Measurements from ENCODE around the gene DMAC2L. TPM values are rescaled to one million over a fixed set of nuclear protein-coding genes. Genes with fewer than 3 reads are reported as not detected.

The DMAC2L gene
- total and polyA plus RNA-seq, 2 experiments from 2014 or later, result 7.8 to 12.3 TPM

DNA sequence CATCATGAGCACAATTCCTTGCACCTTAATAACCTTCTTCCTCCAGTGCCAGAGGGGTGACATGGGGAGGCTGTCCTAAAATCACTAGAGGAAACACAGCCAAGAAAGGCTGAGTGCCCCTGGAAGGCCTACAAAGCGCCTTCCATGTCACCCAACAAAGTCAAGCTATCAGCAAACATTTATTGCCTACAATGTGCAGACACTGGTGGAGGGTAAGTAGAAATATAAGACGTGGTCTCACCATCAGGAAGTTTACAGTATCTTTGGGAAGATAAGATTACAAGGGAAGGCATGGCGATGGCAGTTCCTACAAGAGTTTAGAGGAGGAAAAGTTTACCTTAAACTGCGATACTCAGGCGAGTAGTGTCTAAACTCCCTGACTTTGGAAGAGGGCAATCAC, 27.9 kb downstream of the DMAC2L start:
- Histone ChIP-seq H2AFZ (no peak overlapping the region), H3F3A (ENCODE audit: insufficient read depth) (peaks cover 30% of the 10 kb centered on the region; the same call in 1 of the 2 replicates), H3K4me3 (no peak overlapping the region), H3K27me3 (replicated peaks; ENCODE audit: insufficient read depth) (no peaks in the 10 kb centered on the region), H4K20me1 (ENCODE audit: insufficient read depth) (no peaks in the 10 kb centered on the region), H3K9me2 (ENCODE audit: insufficient read depth) (no peaks in the 10 kb centered on the region), H3K9me3 (ENCODE audit: low read depth) (no peaks in the 10 kb centered on the region), H3K79me2 (ENCODE audit: insufficient read depth) (no peaks in the 10 kb centered on the region), H3K36me3 (ENCODE audit: low read depth) (no peaks in the 10 kb centered on the region), H3K9ac (no peak overlapping the region), H3K4me2 (ENCODE audit: unreplicated experiment) (no peak overlapping the region), H3K27ac (no peak overlapping the region), H3K4me1 (ENCODE audit: insufficient read depth) (peaks cover 41% of the 10 kb centered on the region)
- in situ Hi-C loops (cut with MboI), result loop anchor here (25.0 kb wide), 1 partner anchor 422 kb away; no protein-coding TSS in a partner anchor
- DNase-seq, result no peak
- no peak for TF ChIP-seq EZH2phosphoT487 (IDR thresholded peaks at IDR 0.05; ENCODE audit: insufficient read depth, low read depth)
- TF ChIP-seq EZH2 (IDR thresholded peaks at IDR 0.05; ENCODE audit: insufficient read depth, poor library complexity, severe bottlenecking), result no peak
- WGBS, 2 experiments (ENCODE audit: low coverage in 1 of 2, low lambda C conversion rate in 2 of 2, missing lambda C conversion rate in 2 of 2), result 95 to 100% methylated on average over 5 of the region's 5 CpGs

GRCh38 chr14:50340963-50341362, 28.8 kb downstream of the DMAC2L start:
- no peak for DNase-seq
- in situ Hi-C loops (cut with MboI), result loop anchor here (25.0 kb wide), 1 partner anchor 421 kb away; no protein-coding TSS in a partner anchor
- Histone ChIP-seq H3K4me1 (ENCODE audit: insufficient read depth) (peaks cover 39% of the 10 kb centered on the region), H3K9me2 (ENCODE audit: insufficient read depth) (no peaks in the 10 kb centered on the region), H2AFZ (no peak overlapping the region), H3K79me2 (ENCODE audit: insufficient read depth) (no peaks in the 10 kb centered on the region), H3K27ac (no peak overlapping the region), H3K27me3 (replicated peaks; ENCODE audit: insufficient read depth) (no peaks in the 10 kb centered on the region), H3F3A (ENCODE audit: insufficient read depth) (peaks cover 27% of the 10 kb centered on the region; the same call in 1 of the 2 replicates), H3K9me3 (ENCODE audit: low read depth) (no peaks in the 10 kb centered on the region), H3K9ac (no peak overlapping the region), H3K4me3 (no peak overlapping the region), H3K36me3 (ENCODE audit: low read depth) (no peaks in the 10 kb centered on the region), H4K20me1 (ENCODE audit: insufficient read depth) (no peaks in the 10 kb centered on the region), H3K4me2 (ENCODE audit: unreplicated experiment) (no peak overlapping the region)
- TF ChIP-seq EZH2phosphoT487 (IDR thresholded peaks at IDR 0.05; ENCODE audit: insufficient read depth, low read depth) (no peak), EZH2 (IDR thresholded peaks at IDR 0.05; ENCODE audit: insufficient read depth, poor library complexity, severe bottlenecking) (no peak)
- 92% methylated on average over 9 of the region's 9 CpGs for WGBS, 2 experiments (ENCODE audit: low coverage in 1 of 2, low lambda C conversion rate in 2 of 2, missing lambda C conversion rate in 2 of 2)

DNA sequence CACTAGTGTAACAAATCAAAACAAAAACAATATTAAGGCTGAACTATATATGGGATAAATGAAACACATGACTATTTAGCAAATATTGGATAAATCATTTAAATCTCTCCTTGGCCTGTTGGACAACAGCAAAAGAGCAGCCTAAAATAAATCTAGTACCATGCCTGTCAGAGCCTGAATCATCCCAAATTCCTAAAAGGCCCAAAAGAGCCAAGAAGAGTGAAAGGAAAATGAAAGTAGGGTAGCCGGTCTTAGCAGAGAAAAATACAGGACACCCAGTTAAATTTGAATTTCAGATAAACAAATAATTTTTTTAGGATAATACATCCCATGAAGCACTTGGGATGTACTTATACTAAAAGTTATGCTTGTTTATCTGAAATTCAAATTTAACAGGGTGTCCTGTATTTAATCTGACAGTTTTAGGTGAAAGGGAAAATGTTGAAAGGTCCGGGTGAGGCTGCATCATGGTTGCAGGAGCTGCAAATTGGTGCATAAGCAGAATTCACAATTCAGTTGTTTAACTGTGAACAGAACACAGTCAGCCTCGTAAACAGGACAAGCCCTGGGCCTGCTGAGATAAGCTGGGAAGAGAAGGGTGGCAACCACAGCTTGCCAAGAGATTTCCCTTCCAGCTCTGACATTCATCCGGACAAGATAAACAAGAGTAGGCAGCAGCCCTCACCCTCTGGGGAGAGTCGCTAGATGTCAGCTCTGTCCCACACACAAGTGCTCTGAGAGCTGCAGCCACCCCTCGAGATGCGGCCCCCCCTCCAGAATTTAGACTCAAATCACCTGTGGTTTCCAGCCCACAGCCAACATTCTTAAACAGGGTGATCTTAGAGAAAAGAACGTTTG, 30.3 kb downstream of the DMAC2L start:
- Histone ChIP-seq H3K4me2 (ENCODE audit: unreplicated experiment) (peak overlapping the region; percentile 83), H3K9ac (peak overlapping the region; percentile 56), H3K9me2 (ENCODE audit: insufficient read depth) (no peaks in the 10 kb centered on the region), H3K27me3 (replicated peaks; ENCODE audit: insufficient read depth) (no peaks in the 10 kb centered on the region), H2AFZ (peak overlapping the region; percentile 35), H4K20me1 (ENCODE audit: insufficient read depth) (no peaks in the 10 kb centered on the region), H3K36me3 (ENCODE audit: low read depth) (no peaks in the 10 kb centered on the region), H3F3A (ENCODE audit: insufficient read depth) (peaks cover 28% of the 10 kb centered on the region; the same call in 1 of the 2 replicates), H3K4me3 (peak overlapping the region; percentile 65), H3K4me1 (ENCODE audit: insufficient read depth) (peaks cover 40% of the 10 kb centered on the region), H3K79me2 (ENCODE audit: insufficient read depth) (no peaks in the 10 kb centered on the region), H3K27ac (peak overlapping the region; percentile 49), H3K9me3 (ENCODE audit: low read depth) (no peaks in the 10 kb centered on the region)
- TF ChIP-seq EZH2 (IDR thresholded peaks at IDR 0.05; ENCODE audit: insufficient read depth, poor library complexity, severe bottlenecking), result no peak
- TF ChIP-seq EZH2phosphoT487 (IDR thresholded peaks at IDR 0.05; ENCODE audit: insufficient read depth, low read depth), result no peak
- DNase-seq, result peak; percentile 76
- 1 to 4% methylated on average over 8 of the region's 8 CpGs for WGBS, 2 experiments (ENCODE audit: low coverage in 1 of 2, low lambda C conversion rate in 2 of 2, missing lambda C conversion rate in 2 of 2)
- in situ Hi-C loops (cut with MboI), result loop anchor here (25.0 kb wide), 1 partner anchor 420 kb away; no protein-coding TSS in a partner anchor

GRCh38 chr14:50343434-50343833, 31.3 kb downstream of the DMAC2L start:
- peak; percentile 13 for DNase-seq
- H3K9ac ChIP-seq, result no peak overlapping the region
- peaks cover 36% of the 10 kb centered on the region; the same call in 1 of the 2 replicates for H3F3A ChIP-seq (ENCODE audit: insufficient read depth)
- H3K9me2 ChIP-seq (ENCODE audit: insufficient read depth), result no peaks in the 10 kb centered on the region
- no peak overlapping the region for H2AFZ ChIP-seq
- no peaks in the 10 kb centered on the region for H4K20me1 ChIP-seq (ENCODE audit: insufficient read depth)
- in situ Hi-C loops (cut with MboI), result loop anchor here (25.0 kb wide), 1 partner anchor 419 kb away; no protein-coding TSS in a partner anchor
- no peak overlapping the region for H3K4me2 ChIP-seq (ENCODE audit: unreplicated experiment)
- TF ChIP-seq EZH2 (IDR thresholded peaks at IDR 0.05; ENCODE audit: insufficient read depth, poor library complexity, severe bottlenecking) (no peak), EZH2phosphoT487 (IDR thresholded peaks at IDR 0.05; ENCODE audit: insufficient read depth, low read depth) (no peak)
- no peaks in the 10 kb centered on the region for H3K9me3 ChIP-seq (ENCODE audit: low read depth)
- no peaks in the 10 kb centered on the region for H3K36me3 ChIP-seq (ENCODE audit: low read depth)
- H3K27me3 ChIP-seq (replicated peaks; ENCODE audit: insufficient read depth), result no peaks in the 10 kb centered on the region
- H3K27ac ChIP-seq, result no peak overlapping the region
- no peak overlapping the region for H3K4me3 ChIP-seq
- H3K79me2 ChIP-seq (ENCODE audit: insufficient read depth), result no peaks in the 10 kb centered on the region
- 0 to 4% methylated on average over 1 of the region's 1 CpG for WGBS, 2 experiments (ENCODE audit: low coverage in 1 of 2, low lambda C conversion rate in 2 of 2, missing lambda C conversion rate in 2 of 2)
- H3K4me1 ChIP-seq (ENCODE audit: insufficient read depth), result peaks cover 46% of the 10 kb centered on the region
